ENCODE results near the gene CLN5. TPM values are rescaled to one million over a fixed set of nuclear protein-coding genes. Genes with fewer than 3 reads are reported as not detected.
A peak's percentile ranks its signal among the peaks of the same experiment; 100 is the strongest.

The CLN5 gene
- total RNA-seq, 1 experiment from 2014 or later = 20.1 TPM

- intact Hi-C loops (cut with micrococcal nuclease; ENCODE audit: unreplicated experiment) = loop anchor here (1.0 to 2.0 kb wide), 2 partner anchors 35 to 300 kb away; partner anchors contain the start of genes CLN5 and MYCBP2
- Mint-ChIP-seq H3K27ac (ENCODE audit: unreplicated experiment) (peak within 1 kb of the TSS; percentile 88), H3K36me3 (ENCODE audit: insufficient read depth, unreplicated experiment) (no peaks in the 10 kb centered on the region), H3K4me1 (ENCODE audit: low read depth, unreplicated experiment) (peaks cover 20% of the 10 kb centered on the region), H3K4me3 (ENCODE audit: unreplicated experiment) (peak within 1 kb of the TSS; percentile 87), H3K27me3 (ENCODE audit: insufficient read depth, unreplicated experiment) (peaks cover under 1% of the 10 kb centered on the region), H3K9me3 (ENCODE audit: unreplicated experiment) (no peaks in the 10 kb centered on the region)
- Histone ChIP-seq H3K4me3 (ENCODE audit: low read depth, low read length) (peak within 1 kb of the TSS; percentile 98), H3K27me3 (replicated peaks; ENCODE audit: control insufficient read depth, insufficient read depth, low read length) (no peaks in the 10 kb centered on the region), H3K9me3 (no peaks in the 10 kb centered on the region), H3K4me1 (peaks cover 22% of the 10 kb centered on the region), H3K36me3 (ENCODE audit: control insufficient read depth, insufficient read depth, low read length) (no peaks in the 10 kb centered on the region)
- DNase-seq = peak; percentile 86 to 87
- POLR2A ChIA-PET = interaction anchor here (0.6 to 1.3 kb wide), 3 partner anchors 16 to 324 kb away, joined by 3 to 8 read pairs (median 4); no protein-coding TSS in a partner anchor
- TF ChIP-seq, protein P1, sequence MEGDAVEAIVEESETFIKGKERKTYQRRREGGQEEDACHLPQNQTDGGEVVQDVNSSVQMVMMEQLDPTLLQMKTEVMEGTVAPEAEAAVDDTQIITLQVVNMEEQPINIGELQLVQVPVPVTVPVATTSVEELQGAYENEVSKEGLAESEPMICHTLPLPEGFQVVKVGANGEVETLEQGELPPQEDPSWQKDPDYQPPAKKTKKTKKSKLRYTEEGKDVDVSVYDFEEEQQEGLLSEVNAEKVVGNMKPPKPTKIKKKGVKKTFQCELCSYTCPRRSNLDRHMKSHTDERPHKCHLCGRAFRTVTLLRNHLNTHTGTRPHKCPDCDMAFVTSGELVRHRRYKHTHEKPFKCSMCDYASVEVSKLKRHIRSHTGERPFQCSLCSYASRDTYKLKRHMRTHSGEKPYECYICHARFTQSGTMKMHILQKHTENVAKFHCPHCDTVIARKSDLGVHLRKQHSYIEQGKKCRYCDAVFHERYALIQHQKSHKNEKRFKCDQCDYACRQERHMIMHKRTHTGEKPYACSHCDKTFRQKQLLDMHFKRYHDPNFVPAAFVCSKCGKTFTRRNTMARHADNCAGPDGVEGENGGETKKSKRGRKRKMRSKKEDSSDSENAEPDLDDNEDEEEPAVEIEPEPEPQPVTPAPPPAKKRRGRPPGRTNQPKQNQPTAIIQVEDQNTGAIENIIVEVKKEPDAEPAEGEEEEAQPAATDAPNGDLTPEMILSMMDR (IDR thresholded peaks at IDR 0.05; ENCODE audit: insufficient read depth in 1 of 2, low read depth in 1 of 2, low read length in 1 of 2, severe bottlenecking in 1 of 2, unreplicated experiment in 1 of 2) = no peak
- CTCF ChIA-PET = interaction anchor here (0.6 kb wide), 1 partner anchor 303 kb away, joined by 4 read pairs; no protein-coding TSS in a partner anchor
- no TSS peak for BruUV-seq (replicated peaks)
These were observed 35.2 kb downstream of the CLN5 start, which contains the start of gene FBXL3 for GRCh38 chr13:77026861-77027621. Gene FBXL3 (minus strand): TSS chr13:77027159. CDS start chr13:77021860, 5,299 bp downstream.

DNA sequence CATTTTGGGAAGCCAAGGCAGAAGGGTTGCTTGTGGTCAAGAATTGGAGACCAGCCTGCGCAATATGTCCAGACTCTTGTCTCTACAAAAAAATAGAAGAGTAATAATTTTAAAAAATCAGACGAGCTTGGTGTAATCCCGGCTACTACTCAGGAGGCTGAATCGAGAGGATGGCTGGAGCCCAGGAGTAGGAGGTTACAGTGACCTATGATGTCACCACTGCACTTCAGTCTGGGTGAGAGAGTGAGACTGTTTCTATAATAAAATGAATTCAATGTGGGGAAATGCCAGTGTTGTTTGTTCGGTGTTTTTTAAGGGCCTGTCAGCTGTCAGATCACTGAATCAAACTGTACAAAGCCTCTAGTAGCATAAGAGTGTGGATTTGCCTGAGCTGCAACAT, 36.3 kb downstream of the CLN5 start:
- Mint-ChIP-seq H3K9me3 (ENCODE audit: unreplicated experiment) (no peaks in the 10 kb centered on the region), H3K4me3 (ENCODE audit: unreplicated experiment) (peak overlapping the region; percentile 87), H3K27me3 (ENCODE audit: insufficient read depth, unreplicated experiment) (peaks cover 3% of the 10 kb centered on the region), H3K36me3 (ENCODE audit: insufficient read depth, unreplicated experiment) (no peaks in the 10 kb centered on the region), H3K4me1 (ENCODE audit: low read depth, unreplicated experiment) (peaks cover 17% of the 10 kb centered on the region), H3K27ac (ENCODE audit: unreplicated experiment) (no peak overlapping the region)
- ChIA-PET POLR2A (interaction anchor here (0.7 to 1.0 kb wide), 2 partner anchors 10 to 15 kb away, joined by 3 to 7 read pairs; no protein-coding TSS in a partner anchor), CTCF (no interaction called here)
- no peaks in the 10 kb centered on the region for H3K36me3 ChIP-seq (ENCODE audit: control insufficient read depth, insufficient read depth, low read length)
- intact Hi-C loops (cut with micrococcal nuclease; ENCODE audit: unreplicated experiment) = no loop called here
- no peak for DNase-seq
- TF ChIP-seq, protein P1 (IDR thresholded peaks at IDR 0.05; ENCODE audit: insufficient read depth in 1 of 2, low read depth in 1 of 2, low read length in 1 of 2, severe bottlenecking in 1 of 2, unreplicated experiment in 1 of 2) = no peak
- peaks cover 17% of the 10 kb centered on the region for H3K4me1 ChIP-seq
- no peak overlapping the region for H3K4me3 ChIP-seq (ENCODE audit: low read depth, low read length)
- H3K9me3 ChIP-seq = no peaks in the 10 kb centered on the region
- no peaks in the 10 kb centered on the region for H3K27me3 ChIP-seq (replicated peaks; ENCODE audit: control insufficient read depth, insufficient read depth, low read length)
- BruUV-seq (replicated peaks) = no TSS peak

DNA sequence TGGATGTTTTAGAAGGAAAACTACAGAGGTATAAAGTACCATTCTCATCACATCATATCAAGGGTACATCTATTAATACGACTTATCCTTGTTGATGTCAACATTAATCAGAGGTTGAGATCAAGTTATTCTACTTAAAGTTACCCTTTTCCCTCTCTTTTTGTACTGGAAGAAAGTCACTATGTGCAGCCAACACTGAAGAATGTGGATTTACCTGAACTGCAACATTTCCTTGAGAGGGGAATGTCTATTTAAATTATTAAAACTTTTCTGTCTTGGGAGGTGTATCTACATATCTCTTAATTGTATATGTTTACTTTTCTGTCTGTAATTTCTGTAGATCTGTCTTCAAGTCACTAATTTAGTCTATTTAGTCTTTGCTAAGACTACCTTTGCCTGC, 37.6 kb downstream of the CLN5 start:
- Mint-ChIP-seq H3K9me3 (ENCODE audit: unreplicated experiment) (no peaks in the 10 kb centered on the region), H3K36me3 (ENCODE audit: insufficient read depth, unreplicated experiment) (no peaks in the 10 kb centered on the region), H3K27ac (ENCODE audit: unreplicated experiment) (no peak overlapping the region), H3K27me3 (ENCODE audit: insufficient read depth, unreplicated experiment) (peaks cover 3% of the 10 kb centered on the region), H3K4me1 (ENCODE audit: low read depth, unreplicated experiment) (peaks cover 9% of the 10 kb centered on the region), H3K4me3 (ENCODE audit: unreplicated experiment) (no peak overlapping the region)
- TF ChIP-seq, protein P1 (IDR thresholded peaks at IDR 0.05; ENCODE audit: insufficient read depth in 1 of 2, low read depth in 1 of 2, low read length in 1 of 2, severe bottlenecking in 1 of 2, unreplicated experiment in 1 of 2) = no peak
- Histone ChIP-seq H3K36me3 (ENCODE audit: control insufficient read depth, insufficient read depth, low read length) (no peaks in the 10 kb centered on the region), H3K4me1 (peaks cover 17% of the 10 kb centered on the region), H3K9me3 (no peaks in the 10 kb centered on the region), H3K4me3 (ENCODE audit: low read depth, low read length) (no peak overlapping the region), H3K27me3 (replicated peaks; ENCODE audit: control insufficient read depth, insufficient read depth, low read length) (no peaks in the 10 kb centered on the region)
- intact Hi-C loops (cut with micrococcal nuclease; ENCODE audit: unreplicated experiment) = no loop called here
- ChIA-PET CTCF (no interaction called here), POLR2A (no interaction called here)
- no TSS peak for BruUV-seq (replicated peaks)
- no peak for DNase-seq
